HepG2 (cell line): ENCODE data around the gene TTLL13. TPM values are rescaled to one million over a fixed set of nuclear protein-coding genes. Genes with fewer than 3 reads are reported as not detected.

ENCODE experiments used
- ARHGAP35 ChIP-seq: sonication (generic); formaldehyde crosslinking; IDR thresholded peaks from 2 replicates; pipeline ENCODE4 v1.9.0; 2022; ENCODE audit warnings: mild to moderate bottlenecking, inconsistent platforms, moderate library complexity, missing genetic modification reagents, borderline replicate concordance
- BATF2 ChIP-seq: sonication (generic); formaldehyde crosslinking; IDR thresholded peaks from 2 replicates; pipeline ENCODE4 v1.8.0; 2022; ENCODE audit warnings: mild to moderate bottlenecking, missing genetic modification reagents, moderate library complexity
- CCDC6 ChIP-seq: sonication (generic); formaldehyde crosslinking; IDR thresholded peaks from 2 replicates; pipeline ENCODE4 v1.8.1; 2022; ENCODE audit warnings: mild to moderate bottlenecking, missing genetic modification reagents, moderate library complexity
- EEA1 ChIP-seq: sonication (generic); formaldehyde crosslinking; IDR thresholded peaks from 2 replicates; pipeline ENCODE4 v1.5.1; 2020; ENCODE audit warnings: mild to moderate bottlenecking, missing genetic modification reagents, borderline replicate concordance
- FOXO1 ChIP-seq: sonication (generic); formaldehyde crosslinking; IDR thresholded peaks from 2 replicates; pipeline ENCODE4 v1.4.0; 2020; ENCODE audit warnings: missing genetic modification reagents
- HDAC6 ChIP-seq: fragments of 200-600 bp; sonication (generic); IDR thresholded peaks from 2 replicates; pipeline ENCODE4 v1.7.0; 2017; ENCODE audit warnings: mild to moderate bottlenecking, antibody characterized with exemption, low read length, low read depth
- HNF4A ChIP-seq: sonication (generic); formaldehyde crosslinking; IDR thresholded peaks from 2 replicates; pipeline ENCODE4 v1.4.0; 2020; ENCODE audit warnings: missing genetic modification reagents
- IRF9 ChIP-seq: sonication (generic); formaldehyde crosslinking; IDR thresholded peaks from 2 replicates; pipeline ENCODE4 v1.8.0; 2022; ENCODE audit warnings: missing genetic modification reagents, mild to moderate bottlenecking, borderline replicate concordance
- KLF15 ChIP-seq: sonication (generic); formaldehyde crosslinking; IDR thresholded peaks from 2 replicates; pipeline ENCODE4 v1.8.1; 2023; ENCODE audit warnings: borderline replicate concordance, mild to moderate bottlenecking, inconsistent platforms, missing genetic modification reagents, mixed read lengths
- NBN ChIP-seq: fragments of 450-650 bp; conservative IDR thresholded peaks from 2 replicates; pipeline ENCODE4 v1.6.1; 2017
- PAX8 ChIP-seq: sonication (generic); formaldehyde crosslinking; IDR thresholded peaks from 2 replicates; pipeline ENCODE4 v1.8.0; 2022; ENCODE audit warnings: mild to moderate bottlenecking, missing genetic modification reagents, borderline replicate concordance
- PCBP1 ChIP-seq: fragments of 200-400 bp; formaldehyde crosslinking; IDR thresholded peaks from 2 replicates; pipeline ENCODE4 v1.6.1; 2017; ENCODE audit warnings: mild to moderate bottlenecking, low read depth, low read length, borderline replicate concordance
- PHF5A ChIP-seq: IDR thresholded peaks from one replicate; pipeline ENCODE4 v1.6.1; 2018; ENCODE audit warnings: low read depth, missing genetic modification reagents; ENCODE audit not compliant: unreplicated experiment
- RCOR2 ChIP-seq: IDR thresholded peaks from 2 replicates; pipeline ENCODE4 v1.6.1; 2016; ENCODE audit warnings: missing biosample characterization, missing genetic modification reagents
- RNF2 ChIP-seq: fragments of 450-650 bp; conservative IDR thresholded peaks from 2 replicates; pipeline ENCODE4 v1.6.1; 2016; ENCODE audit warnings: low read depth
- SCMH1 ChIP-seq: sonication (generic); formaldehyde crosslinking; IDR thresholded peaks from 2 replicates; pipeline ENCODE4 v1.9.0; 2021; ENCODE audit warnings: missing genetic modification reagents, mild to moderate bottlenecking, borderline replicate concordance
- THAP8 ChIP-seq: sonication (generic); formaldehyde crosslinking; IDR thresholded peaks from 2 replicates; pipeline ENCODE4 v1.5.1; 2020; ENCODE audit warnings: missing genetic modification reagents, mild to moderate bottlenecking, borderline replicate concordance
- XRCC5 ChIP-seq: fragments of 200-400 bp; formaldehyde crosslinking; optimal IDR thresholded peaks from 2 replicates; pipeline ENCODE3; 2017; ENCODE audit warnings: mild to moderate bottlenecking, low read length
- ZFP1 ChIP-seq: IDR thresholded peaks from 2 replicates; pipeline ENCODE4 v1.6.1; 2016
- ZFYVE20 ChIP-seq: sonication (generic); formaldehyde crosslinking; IDR thresholded peaks from 2 replicates; pipeline ENCODE4 v1.8.0; 2023; ENCODE audit warnings: low read depth, mild to moderate bottlenecking, moderate library complexity, missing genetic modification reagents, borderline replicate concordance
- ZNF274 ChIP-seq: sonication (generic); formaldehyde crosslinking; IDR thresholded peaks from 2 replicates; pipeline ENCODE4 v1.5.1; 2020; ENCODE audit warnings: mild to moderate bottlenecking, missing genetic modification reagents
- ZNF556 ChIP-seq: sonication (generic); formaldehyde crosslinking; IDR thresholded peaks from 2 replicates; pipeline ENCODE4 v1.4.0; 2020; ENCODE audit warnings: mild to moderate bottlenecking, missing genetic modification reagents, borderline replicate concordance
- ZNF589 ChIP-seq: sonication (generic); formaldehyde crosslinking; conservative IDR thresholded peaks from 2 replicates; pipeline ENCODE4 v1.8.0; 2022; ENCODE audit warnings: mild to moderate bottlenecking, moderate library complexity, missing genetic modification reagents
- ZNF614 ChIP-seq: IDR thresholded peaks from 2 replicates; pipeline ENCODE4 v1.6.1; 2018; ENCODE audit warnings: missing biosample characterization, missing genetic modification reagents, inconsistent platforms, borderline replicate concordance
- polyA plus RNA-seq, 8 experiments: library from polyadenylated mRNA; depleted of rRNA in 3 of 8; stranded (reverse) in 7 of 8; unstranded in 1 of 8; fragments of >200 nt; fragmentation: Illumina TruSeq in 4 of 8; extraction: Trizol in 4 of 8; gene quantifications; 2 replicates each; pipeline versions ENCODE4 v1.2.1 to v1.2.3, GENCODE V29; 2011 to 2016; ENCODE audit warnings: low read depth in 4 of 8, missing spikeins in 1 of 8, mixed read lengths in 1 of 8; ENCODE audit not compliant: insufficient read depth in 1 of 8
- total RNA-seq, 5 experiments: library from RNA; depleted of rRNA; stranded (reverse); fragments of >200 nt; fragmentation: Illumina TruSeq; extraction: Trizol; gene quantifications; 2 replicates each; pipeline ENCODE4 v1.2.3, GENCODE V29; 2016; ENCODE audit warnings: low read depth in 1 of 5
- TF ChIP-seq, protein P1 (sequence below): IDR thresholded peaks from 2 replicates; pipeline ENCODE4 v1.6.1; 2016; ENCODE audit warnings: mild to moderate bottlenecking
- TF ChIP-seq, protein P2 (sequence below): sonication (generic); formaldehyde crosslinking; IDR thresholded peaks from 2 replicates; pipeline ENCODE4 v1.8.1; 2023; ENCODE audit warnings: missing genetic modification reagents, mild to moderate bottlenecking, borderline replicate concordance

TTLL13 gene
- total and polyA plus RNA-seq, 2 of the 13 experiments (the other 11 are each of a cell fraction or from before 2014, with no cell fraction given) = 0.07 to 0.29 TPM

DNA sequence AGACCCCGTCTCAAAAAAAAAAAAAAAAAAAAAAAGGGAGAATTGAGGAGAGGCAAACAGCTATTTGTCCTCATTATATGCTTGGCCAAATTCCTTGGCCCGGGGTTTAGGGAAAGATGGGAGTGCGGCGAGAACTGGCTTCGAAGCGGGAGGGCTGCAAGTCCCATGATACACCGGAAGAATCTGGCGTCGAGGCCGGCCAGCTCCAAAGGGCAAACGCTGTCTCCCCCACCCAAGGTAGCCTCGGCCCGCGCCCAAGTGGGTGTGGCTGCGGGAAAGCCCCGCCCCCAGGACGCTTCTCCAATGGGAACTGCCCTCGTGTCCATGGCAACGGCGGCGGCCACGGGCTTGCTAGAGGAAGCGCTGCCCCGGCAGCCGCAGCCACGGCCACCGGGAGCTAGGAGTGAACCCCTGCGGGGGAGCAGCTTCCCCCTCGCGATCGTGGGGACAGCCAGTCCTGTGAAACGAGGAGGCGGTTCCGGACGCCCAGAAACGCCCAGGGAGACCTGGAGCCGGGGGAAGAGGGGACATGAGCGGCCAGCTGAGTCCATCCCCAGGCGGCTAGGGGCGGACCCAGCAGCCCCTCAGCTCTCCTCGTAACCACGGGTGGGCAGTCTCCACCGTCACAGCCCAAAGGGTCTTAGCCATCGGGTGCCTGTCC, at the start of gene TTLL13 (continued):
- TF ChIP-seq PHF5A (CRISPR knock-in tag) = no peak
- no peak for TF ChIP-seq PCBP1
- TF ChIP-seq ZNF556 (CRISPR knock-in tag) = no peak
- no peak for TF ChIP-seq PAX8 (CRISPR knock-in tag)
- TF ChIP-seq EEA1 (CRISPR knock-in tag) = no peak
- TF ChIP-seq KLF15 (CRISPR knock-in tag) = no peak
- TF ChIP-seq ZNF274 = peak; percentile 86
- peak; percentile 52; the same call in 1 of the 2 replicates for TF ChIP-seq HNF4A
- TF ChIP-seq THAP8 (CRISPR knock-in tag) = no peak
- TF ChIP-seq NBN = no peak
- 0 out of 2 replicates have a peak, but pooled peaks have one; percentile 17 for TF ChIP-seq BATF2
- TF ChIP-seq RNF2 = 0 out of 2 replicates have a peak, but pooled peaks have one; percentile 46
- peak; percentile 35; the same call in 1 of the 2 replicates for TF ChIP-seq RCOR2 (CRISPR knock-in tag)
- TF ChIP-seq ARHGAP35 (CRISPR knock-in tag) = peak; percentile 55; the same call in 1 of the 2 replicates
- TF ChIP-seq XRCC5 = no peak
- TF ChIP-seq CCDC6 (CRISPR knock-in tag) = peak; percentile 72; the same call in 1 of the 2 replicates
- no peak for TF ChIP-seq ZNF614 (CRISPR knock-in tag)
- TF ChIP-seq SCMH1 (CRISPR knock-in tag) = no peak
- TF ChIP-seq, protein P1, sequence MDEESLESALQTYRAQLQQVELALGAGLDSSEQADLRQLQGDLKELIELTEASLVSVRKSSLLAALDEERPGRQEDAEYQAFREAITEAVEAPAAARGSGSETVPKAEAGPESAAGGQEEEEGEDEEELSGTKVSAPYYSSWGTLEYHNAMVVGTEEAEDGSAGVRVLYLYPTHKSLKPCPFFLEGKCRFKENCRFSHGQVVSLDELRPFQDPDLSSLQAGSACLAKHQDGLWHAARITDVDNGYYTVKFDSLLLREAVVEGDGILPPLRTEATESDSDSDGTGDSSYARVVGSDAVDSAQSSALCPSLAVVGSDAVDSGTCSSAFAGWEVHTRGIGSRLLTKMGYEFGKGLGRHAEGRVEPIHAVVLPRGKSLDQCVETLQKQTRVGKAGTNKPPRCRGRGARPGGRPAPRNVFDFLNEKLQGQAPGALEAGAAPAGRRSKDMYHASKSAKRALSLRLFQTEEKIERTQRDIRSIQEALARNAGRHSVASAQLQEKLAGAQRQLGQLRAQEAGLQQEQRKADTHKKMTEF = peak; percentile 46; the same call in 1 of the 2 replicates
- peak; percentile 80; the same call in 1 of the 2 replicates for TF ChIP-seq IRF9 (CRISPR knock-in tag)
- TF ChIP-seq ZFP1 (CRISPR knock-in tag) = no peak
- TF ChIP-seq HDAC6 = no peak
- no peak for TF ChIP-seq ZFYVE20 (CRISPR knock-in tag)
- TF ChIP-seq FOXO1 (CRISPR knock-in tag) = no peak
- no peak for TF ChIP-seq ZNF589 (CRISPR knock-in tag)
- TF ChIP-seq, protein P2, sequence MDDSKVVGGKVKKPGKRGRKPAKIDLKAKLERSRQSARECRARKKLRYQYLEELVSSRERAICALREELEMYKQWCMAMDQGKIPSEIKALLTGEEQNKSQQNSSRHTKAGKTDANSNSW (CRISPR knock-in tag) = no peak
